ENCODE data around the gene ALK. TPM values are rescaled to one million over a fixed set of nuclear protein-coding genes. Genes with fewer than 3 reads are reported as not detected.

ALK gene
- total RNA-seq, 1 donor from 2014 or later: 0.14 TPM

DNA sequence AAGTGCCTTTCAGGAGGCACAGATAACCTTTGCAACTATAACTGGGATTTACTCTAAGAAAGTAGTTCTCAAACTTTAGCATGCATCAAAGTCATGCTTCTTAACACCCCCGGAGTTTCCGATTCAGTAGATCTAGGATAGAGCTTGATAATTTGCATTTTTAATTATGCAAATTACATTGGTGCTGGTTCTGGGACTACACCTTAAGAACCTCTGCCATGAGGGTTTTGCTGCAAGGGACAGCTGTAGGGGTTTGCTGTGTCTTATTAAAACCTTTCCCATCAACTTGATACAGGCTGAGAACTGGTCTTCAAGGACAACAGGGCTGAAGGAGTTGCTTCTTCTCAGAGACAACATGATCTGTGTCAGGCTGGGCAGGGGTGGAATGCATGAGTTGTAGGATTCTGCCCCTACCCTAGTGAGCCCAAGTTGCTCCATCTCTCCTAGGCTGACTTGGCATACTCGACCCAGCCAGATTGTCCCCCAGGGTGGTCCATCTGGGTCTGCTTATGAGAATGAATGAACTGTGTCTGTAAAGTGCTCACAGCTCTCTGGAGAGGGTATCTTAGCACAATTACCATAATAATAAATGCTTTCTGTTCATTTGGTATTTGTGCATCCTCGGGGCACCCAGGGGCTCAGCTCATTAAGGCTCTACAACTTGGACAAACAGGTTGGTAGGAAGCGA lies 573.5 kb downstream of the ALK start:
- Histone ChIP-seq H3K4me1 (no peaks in the 10 kb centered on the region), H3K27ac (replicated peaks) (no peak overlapping the region), H3K9me3 (replicated peaks) (no peaks in the 10 kb centered on the region), H3K27me3 (ENCODE audit: low read depth) (peaks cover 54% of the 10 kb centered on the region), H3K4me3 (no peak overlapping the region), H3K36me3 (no peaks in the 10 kb centered on the region)
- intact Hi-C loops (cut with micrococcal nuclease): no loop called here
- no peak for TF ChIP-seq CTCF (IDR thresholded peaks at IDR 0.05; ENCODE audit: borderline replicate concordance)
- DNase-seq: no peak

- H3K36me3 ChIP-seq: no peaks in the 10 kb centered on the region
- H3K27ac ChIP-seq (replicated peaks): no peak overlapping the region
- DNase-seq: no peak
- H3K9me3 ChIP-seq (replicated peaks): no peaks in the 10 kb centered on the region
- intact Hi-C loops (cut with micrococcal nuclease): no loop called here
- TF ChIP-seq CTCF (IDR thresholded peaks at IDR 0.05; ENCODE audit: borderline replicate concordance): no peak
- H3K27me3 ChIP-seq (ENCODE audit: low read depth): peaks cover 45% of the 10 kb centered on the region
- H3K4me1 ChIP-seq: no peaks in the 10 kb centered on the region
- no peak overlapping the region for H3K4me3 ChIP-seq
Observed at GRCh38 chr2:29345236-29345635, 576.1 kb downstream of the ALK start.

DNA sequence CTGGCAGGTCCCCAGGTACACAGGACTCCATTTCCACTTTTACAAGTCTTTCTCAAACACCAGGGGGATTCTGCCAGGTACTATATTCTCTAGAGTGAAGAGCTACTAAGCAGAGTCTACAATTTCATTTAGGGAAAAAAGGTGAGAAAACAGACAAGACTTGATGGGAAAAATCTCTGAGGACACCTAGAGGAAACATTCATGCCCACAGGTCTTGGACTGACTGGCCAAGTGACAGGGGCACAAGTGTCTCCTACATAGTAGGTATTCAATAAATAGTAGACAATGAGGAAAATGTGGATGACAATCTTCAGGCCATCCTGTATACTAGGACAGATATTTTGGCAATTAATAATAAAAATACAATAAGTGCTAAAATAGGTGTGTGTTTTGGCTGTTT lies 577.6 kb downstream of the ALK start:
- no peak for DNase-seq
- intact Hi-C loops (cut with micrococcal nuclease): no loop called here
- H3K4me3 ChIP-seq: no peak overlapping the region
- peaks cover 46% of the 10 kb centered on the region for H3K27me3 ChIP-seq (ENCODE audit: low read depth)
- no peak overlapping the region for H3K27ac ChIP-seq (replicated peaks)
- H3K36me3 ChIP-seq: no peaks in the 10 kb centered on the region
- no peaks in the 10 kb centered on the region for H3K4me1 ChIP-seq
- TF ChIP-seq CTCF (IDR thresholded peaks at IDR 0.05; ENCODE audit: borderline replicate concordance): no peak
- H3K9me3 ChIP-seq (replicated peaks): no peaks in the 10 kb centered on the region

GRCh38 chr2:29336341-29337241 lies 584.8 kb downstream of the ALK start:
- Histone ChIP-seq H3K9me3 (replicated peaks) (no peaks in the 10 kb centered on the region), H3K27ac (replicated peaks) (no peak overlapping the region), H3K4me3 (no peak overlapping the region), H3K36me3 (no peaks in the 10 kb centered on the region), H3K4me1 (no peaks in the 10 kb centered on the region), H3K27me3 (ENCODE audit: low read depth) (peaks cover 14% of the 10 kb centered on the region)
- DNase-seq: no peak
- intact Hi-C loops (cut with micrococcal nuclease): no loop called here
- TF ChIP-seq CTCF (IDR thresholded peaks at IDR 0.05; ENCODE audit: borderline replicate concordance): no peak

GRCh38 chr2:29335396-29335795 lies 586.0 kb downstream of the ALK start:
- Histone ChIP-seq H3K9me3 (replicated peaks) (no peaks in the 10 kb centered on the region), H3K36me3 (no peaks in the 10 kb centered on the region), H3K4me1 (no peaks in the 10 kb centered on the region), H3K4me3 (no peak overlapping the region), H3K27me3 (ENCODE audit: low read depth) (peaks cover 14% of the 10 kb centered on the region), H3K27ac (replicated peaks) (no peak overlapping the region)
- intact Hi-C loops (cut with micrococcal nuclease): no loop called here
- no peak for DNase-seq
- no peak for TF ChIP-seq CTCF (IDR thresholded peaks at IDR 0.05; ENCODE audit: borderline replicate concordance)

Measured in left ventricle myocardium inferior (tissue), 1 donor.